T-helper 1 cell treated with Interleukin-12 subunit alpha and Interleukin-12 subunit beta and Interleukin-4 antibody, amounts not matched to agents 30 μg/mL and 1 μg/mL, for 36 hours (primary cell): ENCODE results near the gene ZNF30.
"Not testable (repeated sequence)": the region's sequence is repeated elsewhere in the genome, so short reads cannot be mapped to it uniquely, and the experiment has no call there.

Experiments used
- H3K27ac Mint-ChIP-seq: one replicate; pipeline ENCODE4 v1.8.0; 2021; ENCODE audit warnings: mild to moderate bottlenecking, mixed read lengths
- H3K27me3 Mint-ChIP-seq: one replicate; pipeline ENCODE4 v1.8.0; 2021; ENCODE audit warnings: low read depth, mixed read lengths
- H3K36me3 Mint-ChIP-seq: one replicate; pipeline ENCODE4 v1.8.0; 2021; ENCODE audit warnings: low read depth, mixed read lengths
- H3K4me1 Mint-ChIP-seq: one replicate; pipeline ENCODE4 v1.8.0; 2021; ENCODE audit warnings: low read depth, mixed read lengths
- H3K4me3 Mint-ChIP-seq: one replicate; pipeline ENCODE4 v1.8.0; 2021; ENCODE audit warnings: mild to moderate bottlenecking, moderate library complexity, mixed read lengths
- H3K9me3 Mint-ChIP-seq: one replicate; pipeline ENCODE4 v1.8.0; 2021; ENCODE audit warnings: mixed read lengths

ZNF30 gene

GRCh38 chr19:34965505-34965904, 38.8 kb downstream of the ZNF30 start:
- peaks cover 33% of the 10 kb centered on the region for H3K36me3 Mint-ChIP-seq
- H3K4me1 Mint-ChIP-seq, result peaks cover 22% of the 10 kb centered on the region
- H3K4me3 Mint-ChIP-seq, result peak overlapping the region; percentile 57

GRCh38 chr19:34967551-34967950, 40.8 kb downstream of the ZNF30 start:
- peaks cover 4% of the 10 kb centered on the region for H3K27me3 Mint-ChIP-seq
- peaks cover 38% of the 10 kb centered on the region for H3K9me3 Mint-ChIP-seq
- no peak overlapping the region for H3K4me3 Mint-ChIP-seq
- no peak overlapping the region for H3K27ac Mint-ChIP-seq
- peaks cover 14% of the 10 kb centered on the region for H3K36me3 Mint-ChIP-seq
- peaks cover 13% of the 10 kb centered on the region for H3K4me1 Mint-ChIP-seq

More at GRCh38 chr19:34965505-34965904, 38.8 kb downstream of the ZNF30 start:
- H3K9me3 Mint-ChIP-seq, result peaks cover 59% of the 10 kb centered on the region
- H3K27ac Mint-ChIP-seq, H3K27me3 Mint-ChIP-seq: not testable (repeated sequence)

- Mint-ChIP-seq H3K27me3 (peaks cover 4% of the 10 kb centered on the region), H3K27ac (no peak overlapping the region), H3K4me3 (no peak overlapping the region), H3K9me3 (peaks cover 30% of the 10 kb centered on the region), H3K36me3 (peaks cover 6% of the 10 kb centered on the region), H3K4me1 (peaks cover 10% of the 10 kb centered on the region)
Measured at GRCh38 chr19:34969721-34970120, 43.0 kb downstream of the ZNF30 start.

- peaks cover 30% of the 10 kb centered on the region for H3K9me3 Mint-ChIP-seq
- H3K36me3 Mint-ChIP-seq, H3K4me3 Mint-ChIP-seq, H3K27ac Mint-ChIP-seq, H3K4me1 Mint-ChIP-seq, H3K27me3 Mint-ChIP-seq: not testable (repeated sequence)
Measured at GRCh38 chr19:34970185-34970780, 43.6 kb downstream of the ZNF30 start.

- Mint-ChIP-seq H3K4me1 (peaks cover 7% of the 10 kb centered on the region), H3K9me3 (peaks cover 26% of the 10 kb centered on the region), H3K36me3 (peaks cover 2% of the 10 kb centered on the region), H3K4me3 (no peak overlapping the region), H3K27ac (no peak overlapping the region), H3K27me3 (no peaks in the 10 kb centered on the region)
Measured at GRCh38 chr19:34972163-34972705, 45.5 kb downstream of the ZNF30 start.

- Mint-ChIP-seq H3K9me3 (peaks cover 11% of the 10 kb centered on the region), H3K4me3 (no peak overlapping the region), H3K27ac (no peak overlapping the region), H3K36me3 (no peaks in the 10 kb centered on the region), H3K27me3 (no peaks in the 10 kb centered on the region), H3K4me1 (peaks cover 7% of the 10 kb centered on the region)
Measured at GRCh38 chr19:34974646-34975045, 47.9 kb downstream of the ZNF30 start.

- Mint-ChIP-seq H3K27ac (no peak overlapping the region), H3K4me3 (no peak overlapping the region)
Measured at GRCh38 chr19:34975056-34975455, 48.4 kb downstream of the ZNF30 start.

GRCh38 chr19:34976611-34977010, 49.9 kb downstream of the ZNF30 start:
- H3K9me3 Mint-ChIP-seq, result peaks cover 7% of the 10 kb centered on the region
- no peaks in the 10 kb centered on the region for H3K36me3 Mint-ChIP-seq
- H3K27me3 Mint-ChIP-seq, result no peaks in the 10 kb centered on the region
- no peak overlapping the region for H3K27ac Mint-ChIP-seq
- no peak overlapping the region for H3K4me3 Mint-ChIP-seq
- peaks cover 7% of the 10 kb centered on the region for H3K4me1 Mint-ChIP-seq

More at GRCh38 chr19:34975056-34975455, 48.4 kb downstream of the ZNF30 start:
- peaks cover 7% of the 10 kb centered on the region for H3K9me3 Mint-ChIP-seq
- H3K27me3 Mint-ChIP-seq, result no peaks in the 10 kb centered on the region
- H3K4me1 Mint-ChIP-seq, result peaks cover 7% of the 10 kb centered on the region
- no peaks in the 10 kb centered on the region for H3K36me3 Mint-ChIP-seq

GRCh38 chr19:34979819-34980640, 53.3 kb downstream of the ZNF30 start:
- Mint-ChIP-seq H3K4me3 (no peak overlapping the region), H3K27ac (no peak overlapping the region), H3K9me3 (peaks cover 7% of the 10 kb centered on the region), H3K27me3 (peaks cover 11% of the 10 kb centered on the region), H3K4me1 (peaks cover under 1% of the 10 kb centered on the region), H3K36me3 (no peaks in the 10 kb centered on the region)

- no peak overlapping the region for H3K27ac Mint-ChIP-seq
- H3K36me3 Mint-ChIP-seq, result no peaks in the 10 kb centered on the region
- no peak overlapping the region for H3K4me3 Mint-ChIP-seq
- H3K4me1 Mint-ChIP-seq, result peaks cover 9% of the 10 kb centered on the region
- no peaks in the 10 kb centered on the region for H3K9me3 Mint-ChIP-seq
- peaks cover 11% of the 10 kb centered on the region for H3K27me3 Mint-ChIP-seq
Measured at GRCh38 chr19:34982275-34982674, 55.6 kb downstream of the ZNF30 start.

- peaks cover 9% of the 10 kb centered on the region for H3K4me1 Mint-ChIP-seq
- H3K36me3 Mint-ChIP-seq, result no peaks in the 10 kb centered on the region
- no peak overlapping the region for H3K27ac Mint-ChIP-seq
- H3K27me3 Mint-ChIP-seq, result peaks cover 11% of the 10 kb centered on the region
- no peak overlapping the region for H3K4me3 Mint-ChIP-seq
- no peaks in the 10 kb centered on the region for H3K9me3 Mint-ChIP-seq
Measured at GRCh38 chr19:34983786-34984185, 57.1 kb downstream of the ZNF30 start.

GRCh38 chr19:34984287-34984686, 57.6 kb downstream of the ZNF30 start:
- Mint-ChIP-seq H3K27ac (no peak overlapping the region), H3K9me3 (no peaks in the 10 kb centered on the region)

GRCh38 chr19:34985249-34986022, 58.7 kb downstream of the ZNF30 start:
- Mint-ChIP-seq H3K27me3 (peaks cover 11% of the 10 kb centered on the region), H3K36me3 (no peaks in the 10 kb centered on the region), H3K4me3 (no peak overlapping the region), H3K4me1 (peaks cover 10% of the 10 kb centered on the region), H3K27ac (peak overlapping the region; percentile 46), H3K9me3 (no peaks in the 10 kb centered on the region)

More at GRCh38 chr19:34984287-34984686, 57.6 kb downstream of the ZNF30 start:
- peaks cover 9% of the 10 kb centered on the region for H3K4me1 Mint-ChIP-seq
- no peak overlapping the region for H3K4me3 Mint-ChIP-seq
- peaks cover 11% of the 10 kb centered on the region for H3K27me3 Mint-ChIP-seq
- no peaks in the 10 kb centered on the region for H3K36me3 Mint-ChIP-seq

GRCh38 chr19:34988119-34988518, 61.4 kb downstream of the ZNF30 start:
- Mint-ChIP-seq H3K4me1 (peaks cover 12% of the 10 kb centered on the region), H3K36me3 (no peaks in the 10 kb centered on the region), H3K27ac (no peak overlapping the region), H3K27me3 (peaks cover under 1% of the 10 kb centered on the region), H3K4me3 (no peak overlapping the region), H3K9me3 (no peaks in the 10 kb centered on the region)
